ENCODE measurements around the gene HIGD1A. TPM values are rescaled to one million over a fixed set of nuclear protein-coding genes. Genes with fewer than 3 reads are reported as not detected.

HIGD1A gene
- 117 TPM for total RNA-seq

- DNase-seq, result peak; percentile 97
Measured at GRCh38 chr3:42804106-42804830, at the start of gene HIGD1A. HIGD1A (minus strand) TSS chr3:42804490; CDS start chr3:42794253, 10,237 bp downstream.

DNA sequence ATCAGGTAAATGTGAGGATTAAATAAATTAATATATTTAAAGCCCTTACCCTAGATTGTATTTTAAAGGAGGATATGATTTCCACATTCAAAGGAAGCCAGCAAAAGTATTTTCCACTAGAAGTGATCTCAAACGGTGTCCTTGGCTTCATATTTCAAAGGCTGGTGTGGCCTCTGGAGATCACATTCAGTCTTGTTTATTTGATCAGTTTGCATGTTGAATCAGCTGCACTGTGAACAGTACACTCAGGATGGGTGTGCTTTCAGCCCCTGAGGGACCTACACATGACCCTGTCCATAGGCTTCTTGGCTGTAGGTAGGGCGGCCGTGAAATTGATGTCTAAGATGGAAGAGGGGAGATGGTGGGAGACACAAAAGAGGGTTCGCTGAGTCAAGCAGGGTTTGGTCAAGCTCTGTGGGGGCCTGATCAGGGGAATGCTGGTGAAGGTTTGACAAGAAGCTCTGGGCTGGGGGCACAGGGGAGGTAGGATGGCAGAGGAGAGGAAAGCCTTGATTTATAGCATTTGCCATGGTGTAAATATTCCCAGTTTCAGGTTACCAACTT, 49.5 kb upstream of the HIGD1A start:
- DNase-seq, result no peak

DNA sequence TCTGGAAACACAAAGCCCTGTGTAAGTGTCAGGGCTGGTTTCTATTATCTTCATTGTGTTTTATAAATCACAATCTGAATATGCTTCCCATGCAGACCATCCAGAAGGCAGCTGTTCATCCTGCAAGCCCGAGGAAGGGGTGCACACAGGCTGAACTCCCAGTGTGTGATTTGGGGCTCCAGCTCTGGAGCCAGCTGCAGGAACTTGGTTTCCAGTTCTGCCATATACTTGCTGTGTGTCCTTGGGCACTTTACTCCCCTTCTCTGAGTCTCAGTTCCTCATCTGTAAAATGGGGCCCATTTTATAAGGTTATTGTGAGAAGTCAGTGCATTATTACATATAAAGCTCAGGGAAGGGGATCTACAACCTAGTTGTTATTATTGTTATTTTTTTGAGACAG, 48.8 kb upstream of the HIGD1A start:
- DNase-seq, result no peak

- no peak for DNase-seq
Measured at GRCh38 chr3:42852441-42852840, 48.2 kb upstream of the HIGD1A start.

- DNase-seq, result no peak
Measured at GRCh38 chr3:42851228-42851834, 47.0 kb upstream of the HIGD1A start.

DNA sequence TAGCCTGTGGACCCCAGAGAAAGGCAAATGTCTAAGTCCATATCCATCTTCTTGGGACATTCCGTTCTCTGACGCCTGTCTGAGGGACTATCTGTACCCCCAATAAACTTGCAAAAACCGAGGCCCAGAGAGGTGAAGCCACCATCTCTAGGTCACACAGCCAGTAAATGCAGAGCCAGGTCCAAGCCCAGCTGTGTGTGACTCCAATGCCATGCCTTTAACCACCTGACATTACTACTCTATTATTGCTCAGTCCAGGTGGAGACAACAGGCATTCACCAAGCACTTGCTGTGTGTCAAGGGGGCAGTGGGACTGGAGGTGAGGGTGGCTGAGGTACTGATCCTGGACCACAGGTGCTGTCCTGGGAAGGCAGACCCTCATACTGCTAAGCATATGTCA, 46.0 kb upstream of the HIGD1A start:
- no peak for DNase-seq

DNA sequence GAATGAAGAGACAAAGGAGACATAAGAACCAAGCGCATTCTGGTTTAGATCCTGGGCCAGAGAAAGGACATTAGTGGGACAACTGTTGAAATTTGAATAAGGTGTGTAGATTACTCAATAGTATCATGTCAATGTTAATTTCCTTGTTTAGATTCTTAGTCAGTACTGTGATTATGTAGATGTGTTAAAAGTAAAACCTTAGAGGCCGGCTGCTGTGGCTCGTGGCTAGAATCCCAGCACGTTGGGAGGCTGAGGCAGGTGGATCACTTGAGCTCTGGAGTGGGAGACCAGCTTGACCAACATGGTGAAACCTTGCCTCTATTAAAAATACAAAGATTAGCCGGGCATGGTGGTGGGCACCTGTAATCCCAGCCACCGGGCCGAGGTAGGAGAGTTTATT, 44.7 kb upstream of the HIGD1A start:
- no peak for DNase-seq

DNA sequence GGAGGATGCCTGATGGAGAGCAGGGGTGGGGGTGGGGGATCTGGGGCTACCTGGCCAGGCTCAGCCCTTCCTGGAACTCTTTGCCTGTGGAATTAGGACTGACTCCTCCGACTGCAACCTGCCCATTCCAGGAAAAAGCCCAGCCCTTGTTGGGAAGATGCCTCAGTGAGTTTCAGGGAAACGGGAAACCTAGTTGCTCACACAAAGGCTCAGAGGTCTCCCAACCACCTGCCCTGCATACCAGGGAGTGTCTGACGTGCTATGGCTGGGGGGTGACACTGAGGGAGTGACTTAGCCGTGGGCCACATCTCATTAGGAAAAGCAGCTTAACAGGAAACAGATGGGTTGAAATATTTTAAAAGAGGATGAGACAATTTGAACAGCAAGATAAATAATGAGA, 43.4 kb upstream of the HIGD1A start:
- no peak for DNase-seq

GRCh38 chr3:42846685-42847522, 42.6 kb upstream of the HIGD1A start:
- DNase-seq, result no peak

GRCh38 chr3:42844815-42845214, 40.5 kb upstream of the HIGD1A start:
- DNase-seq, result no peak

GRCh38 chr3:42844412-42844713, 40.1 kb upstream of the HIGD1A start:
- DNase-seq, result no peak

DNA sequence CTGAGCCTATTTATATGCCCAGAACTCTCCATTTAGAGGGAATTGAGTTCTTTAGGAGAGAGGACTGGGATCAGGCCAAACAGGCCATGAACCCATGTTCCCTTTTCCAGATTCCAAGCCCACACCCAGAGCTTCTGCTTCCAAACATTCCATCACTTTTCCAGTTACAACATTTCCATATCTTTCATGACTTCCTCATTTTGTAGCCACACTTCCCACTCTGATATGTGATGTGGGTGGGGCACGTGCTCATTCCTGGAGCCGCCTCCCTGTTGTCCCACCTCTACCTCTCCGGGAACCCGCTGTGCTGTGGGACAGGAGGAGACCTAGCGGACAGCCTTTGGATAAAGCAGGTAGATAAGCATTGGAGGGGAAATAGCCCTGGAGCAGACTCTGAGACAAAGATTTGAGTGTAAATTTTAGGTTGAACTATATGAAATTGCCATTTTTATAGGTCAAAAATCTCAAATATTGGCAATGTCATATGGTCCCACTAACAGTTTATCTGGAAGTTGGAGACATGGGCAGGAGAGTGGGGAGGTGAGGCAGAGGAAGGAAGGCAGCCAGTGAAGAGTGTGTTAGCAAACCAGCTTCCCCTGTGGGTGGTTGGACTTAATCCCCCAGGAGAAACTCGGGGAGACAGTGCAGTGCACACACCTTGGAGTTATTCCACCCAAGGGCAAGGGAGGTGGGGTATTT, 39.6 kb upstream of the HIGD1A start:
- no peak for DNase-seq

DNA sequence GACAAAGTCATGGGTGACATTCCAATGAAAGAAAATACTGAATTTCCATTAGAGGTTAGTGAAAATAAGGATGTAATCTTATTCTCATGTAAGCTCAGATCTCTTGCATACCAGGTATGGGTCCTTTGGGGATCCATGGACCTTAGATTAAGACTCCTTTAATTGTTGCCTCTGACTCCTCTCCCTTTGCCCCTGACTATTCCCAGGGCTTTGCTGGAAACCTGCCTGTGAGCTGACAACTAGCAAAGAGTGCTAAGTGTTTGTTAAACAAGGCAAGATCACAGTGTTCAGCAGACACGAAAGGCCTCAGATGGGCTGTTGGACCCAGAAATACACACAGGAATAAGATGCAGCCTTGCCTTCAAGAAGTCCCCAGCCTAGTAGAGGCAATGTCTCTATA, 37.0 kb upstream of the HIGD1A start:
- no peak for DNase-seq

GRCh38 chr3:42839616-42840015, 35.3 kb upstream of the HIGD1A start:
- peak; percentile 10 for DNase-seq

DNA sequence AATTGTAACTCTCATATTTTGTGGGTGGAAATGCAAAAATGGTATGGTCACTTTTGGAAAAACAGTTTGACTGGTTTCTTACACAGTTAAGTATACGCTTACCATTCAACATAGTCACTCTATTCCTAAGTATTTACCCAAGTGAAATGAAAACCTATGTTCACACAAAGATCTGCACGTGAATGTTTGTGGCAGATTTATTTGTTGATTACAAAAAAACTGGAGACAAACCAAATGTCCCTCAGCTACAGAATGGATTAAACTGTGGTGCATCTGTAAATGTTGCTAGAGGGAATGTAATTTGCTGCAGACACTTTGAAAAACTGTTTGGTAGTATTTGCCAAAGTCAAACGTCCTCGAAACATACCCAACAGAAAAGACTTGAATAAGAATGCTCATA, 34.3 kb upstream of the HIGD1A start:
- DNase-seq, result no peak

DNA sequence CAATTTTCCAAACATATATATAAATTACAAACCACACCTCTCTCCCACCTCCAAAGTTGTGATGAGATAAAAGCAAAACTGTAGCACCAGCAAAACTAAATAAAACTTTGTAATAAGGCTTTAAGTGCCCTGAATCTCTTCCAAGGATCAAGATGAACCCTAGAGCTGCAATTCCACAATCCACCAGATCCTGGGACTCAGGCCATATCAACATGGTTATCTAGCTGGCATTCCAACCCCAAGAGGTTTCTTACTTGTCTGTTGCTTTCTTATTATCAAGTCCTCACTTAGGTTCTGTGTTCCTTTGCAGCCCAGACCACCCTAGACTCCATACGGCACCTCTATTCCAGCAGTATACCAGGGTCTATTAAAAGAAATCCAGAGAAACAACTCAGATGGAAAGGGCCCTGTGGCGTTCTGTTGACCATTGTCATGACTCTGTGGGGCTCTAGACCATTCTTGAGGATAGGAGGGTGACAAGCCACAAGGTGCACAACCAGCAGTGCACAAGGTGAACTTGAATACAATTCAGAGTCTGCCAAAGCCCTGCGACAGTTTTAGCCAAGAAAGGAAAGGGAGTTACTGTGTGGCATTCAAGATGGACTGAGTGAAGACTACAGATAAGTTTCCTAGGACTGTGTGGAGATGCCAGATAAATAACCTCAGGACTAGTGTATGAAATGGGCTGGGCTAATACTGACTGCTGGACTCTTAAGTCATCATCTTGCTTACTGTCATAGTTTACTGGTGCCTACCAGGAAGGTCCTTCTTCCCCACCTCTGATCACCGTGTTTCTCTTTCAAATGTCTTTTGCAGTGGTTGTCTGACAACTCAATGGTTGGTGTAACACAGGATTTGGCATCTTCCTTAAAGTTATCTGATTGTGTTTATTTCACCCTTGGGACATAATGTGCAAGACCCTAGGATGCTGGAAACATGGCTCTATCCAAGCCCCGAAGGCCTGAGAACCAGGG, 32.1 kb upstream of the HIGD1A start:
- DNase-seq, result no peak

GRCh38 chr3:42831321-42831713, 27.0 kb upstream of the HIGD1A start:
- DNase-seq, result peak; percentile 11

DNA sequence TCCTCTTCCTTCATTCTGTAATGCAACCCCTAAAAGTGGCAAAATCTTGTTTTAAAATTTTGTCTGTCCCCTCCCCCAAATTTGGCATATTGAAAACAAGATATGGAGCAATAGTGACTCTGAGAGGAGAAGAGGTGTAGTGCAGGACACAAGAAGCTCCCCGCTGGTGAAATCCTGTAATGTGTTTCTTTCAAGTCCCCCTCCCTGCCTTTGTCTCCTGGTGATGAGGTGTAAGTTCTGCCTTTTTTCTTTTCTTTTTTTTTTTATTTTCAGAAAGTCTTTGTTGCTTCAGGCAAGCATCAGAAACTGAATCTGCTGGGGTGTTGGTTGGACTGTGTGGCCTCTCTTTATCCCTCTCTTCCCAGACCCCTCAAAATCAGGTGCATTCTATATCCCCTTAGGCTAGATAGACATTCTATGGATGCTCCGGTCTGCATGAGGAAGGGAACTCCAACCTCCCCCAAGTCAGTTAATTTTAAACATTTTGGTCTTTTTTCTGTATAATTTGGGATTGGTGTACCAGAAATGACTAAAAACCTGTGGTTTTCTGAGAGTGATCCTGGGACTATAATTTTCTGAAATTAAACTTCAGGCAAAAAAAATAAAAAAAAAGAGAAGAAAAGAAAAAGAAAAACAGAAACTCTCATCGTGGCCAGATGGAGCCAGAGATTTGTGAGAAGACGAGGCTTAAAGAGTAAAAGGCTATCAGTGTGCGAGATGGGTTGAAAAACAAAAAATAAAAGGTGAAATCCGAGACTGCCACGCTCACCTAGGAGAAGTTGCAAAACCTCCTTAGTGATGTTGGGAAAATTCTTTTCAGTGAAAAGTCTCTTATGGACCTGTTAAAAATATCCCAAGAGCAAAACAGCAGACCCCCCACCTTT, 26.4 kb upstream of the HIGD1A start:
- DNase-seq, result no peak

DNA sequence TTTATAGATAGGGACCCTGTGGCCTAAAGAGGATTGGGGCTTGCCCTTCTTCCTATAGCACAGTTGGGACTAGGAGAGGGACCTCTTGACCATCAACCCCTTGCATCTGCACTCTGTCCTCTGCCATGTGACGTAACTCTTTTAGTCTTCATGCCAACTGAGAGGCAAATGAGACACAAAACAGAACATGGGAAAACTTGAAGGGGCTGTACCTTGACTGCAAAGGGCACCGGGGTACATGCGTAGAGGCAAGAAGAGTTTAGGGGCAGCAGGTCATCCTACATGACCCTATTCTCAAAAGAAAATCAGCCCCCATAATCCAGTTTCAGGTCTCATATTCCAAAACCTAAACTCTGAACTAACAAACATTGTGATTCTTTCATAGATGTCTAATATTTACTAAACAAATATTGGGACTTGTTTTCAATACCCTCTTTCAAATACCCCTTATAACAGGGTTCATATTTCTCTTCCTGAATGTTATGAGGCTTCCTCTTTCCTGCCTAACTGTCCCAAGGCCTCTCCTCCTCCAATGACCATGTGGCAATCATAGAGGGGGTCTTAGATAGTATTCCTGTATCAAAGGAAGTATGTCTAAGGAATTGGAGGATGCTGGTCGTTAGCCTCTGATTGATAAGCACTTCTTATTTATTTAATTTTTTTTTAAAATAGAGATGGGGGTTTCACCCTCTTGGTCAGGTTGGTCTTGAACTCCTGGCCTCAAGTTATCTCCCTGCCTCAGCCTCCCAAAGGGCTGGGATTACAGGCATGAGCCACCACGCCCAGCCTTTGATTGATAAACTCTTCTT, 25.5 kb upstream of the HIGD1A start:
- DNase-seq, result no peak
